GM12865 (cell line): ENCODE data around the gene FAM53B.

Experiments
- DNase-seq: peaks from one replicate; pipeline ENCODE4 v3.0.0; 2010; ENCODE audit warnings: low read depth
- H3K4me3 ChIP-seq: 2 replicates; pipeline ENCODE4 v1.5.1; 2011; ENCODE audit warnings: mild to moderate bottlenecking, low read depth, low read length, control low read depth
- TF ChIP-seq, protein P1 (sequence below): IDR thresholded peaks from 2 replicates; pipeline ENCODE4 v1.5.1; 2011; ENCODE audit warnings: low read length, control low read depth, low read depth, inconsistent platforms; ENCODE audit not compliant: insufficient read depth; ENCODE audit errors: missing control alignments

Gene FAM53B

DNA sequence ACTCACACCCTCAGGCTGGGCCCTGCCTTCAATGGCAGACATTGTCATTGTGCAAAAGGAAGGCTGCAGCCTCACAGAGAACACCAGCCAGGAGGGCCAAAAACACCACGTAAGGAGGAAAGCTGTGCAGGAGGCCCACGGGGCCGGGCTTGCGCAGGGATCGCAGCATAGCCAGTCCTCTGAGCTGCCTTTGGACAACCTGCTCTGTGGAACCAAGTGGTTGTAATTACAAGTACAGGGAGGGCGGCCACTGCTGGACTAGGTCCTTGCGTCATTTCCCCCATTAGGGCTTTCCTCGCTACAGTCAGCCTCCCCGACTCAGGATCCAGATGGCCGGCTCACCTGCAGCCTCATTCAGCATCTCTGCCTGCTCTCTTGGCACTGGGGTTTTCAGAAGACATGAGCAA, 66.9 kb downstream of the FAM53B start:
- TF ChIP-seq, protein P1, sequence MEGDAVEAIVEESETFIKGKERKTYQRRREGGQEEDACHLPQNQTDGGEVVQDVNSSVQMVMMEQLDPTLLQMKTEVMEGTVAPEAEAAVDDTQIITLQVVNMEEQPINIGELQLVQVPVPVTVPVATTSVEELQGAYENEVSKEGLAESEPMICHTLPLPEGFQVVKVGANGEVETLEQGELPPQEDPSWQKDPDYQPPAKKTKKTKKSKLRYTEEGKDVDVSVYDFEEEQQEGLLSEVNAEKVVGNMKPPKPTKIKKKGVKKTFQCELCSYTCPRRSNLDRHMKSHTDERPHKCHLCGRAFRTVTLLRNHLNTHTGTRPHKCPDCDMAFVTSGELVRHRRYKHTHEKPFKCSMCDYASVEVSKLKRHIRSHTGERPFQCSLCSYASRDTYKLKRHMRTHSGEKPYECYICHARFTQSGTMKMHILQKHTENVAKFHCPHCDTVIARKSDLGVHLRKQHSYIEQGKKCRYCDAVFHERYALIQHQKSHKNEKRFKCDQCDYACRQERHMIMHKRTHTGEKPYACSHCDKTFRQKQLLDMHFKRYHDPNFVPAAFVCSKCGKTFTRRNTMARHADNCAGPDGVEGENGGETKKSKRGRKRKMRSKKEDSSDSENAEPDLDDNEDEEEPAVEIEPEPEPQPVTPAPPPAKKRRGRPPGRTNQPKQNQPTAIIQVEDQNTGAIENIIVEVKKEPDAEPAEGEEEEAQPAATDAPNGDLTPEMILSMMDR: no peak
- DNase-seq: no peak
- no peak overlapping the region for H3K4me3 ChIP-seq

DNA sequence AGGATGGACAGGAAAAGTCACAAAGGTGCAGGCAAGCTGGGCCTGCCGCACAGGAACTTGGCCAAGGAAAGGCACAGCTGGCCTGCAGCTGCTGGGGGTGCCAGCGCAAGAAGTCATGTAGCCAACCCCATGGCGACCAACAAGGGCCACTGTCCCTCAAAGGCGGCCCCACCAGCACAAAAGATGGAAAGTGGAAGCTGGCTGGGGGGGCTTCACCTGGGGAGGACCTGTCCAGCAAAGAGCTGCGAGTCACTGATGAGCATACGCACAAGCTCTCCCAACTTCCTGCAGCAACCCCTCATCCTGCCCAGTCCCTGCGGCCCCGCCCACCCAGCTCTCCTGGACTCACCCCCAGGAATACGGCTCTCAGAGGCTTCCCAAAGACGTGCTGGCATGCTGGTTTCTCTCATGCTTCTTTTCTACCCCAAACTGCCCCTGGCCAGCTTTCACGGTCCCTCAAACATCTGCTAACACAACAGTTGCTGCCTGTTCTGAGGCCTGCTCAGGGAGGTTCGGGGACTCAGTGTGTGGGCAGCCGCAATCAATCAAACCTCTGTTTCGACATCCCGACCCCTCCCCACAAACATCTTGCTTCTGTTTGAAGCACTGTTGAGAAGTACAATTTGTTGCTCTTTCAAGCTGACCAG, 67.6 kb downstream of the FAM53B start:
- no peak for DNase-seq
- TF ChIP-seq, protein P1: no peak
- no peak overlapping the region for H3K4me3 ChIP-seq

DNA sequence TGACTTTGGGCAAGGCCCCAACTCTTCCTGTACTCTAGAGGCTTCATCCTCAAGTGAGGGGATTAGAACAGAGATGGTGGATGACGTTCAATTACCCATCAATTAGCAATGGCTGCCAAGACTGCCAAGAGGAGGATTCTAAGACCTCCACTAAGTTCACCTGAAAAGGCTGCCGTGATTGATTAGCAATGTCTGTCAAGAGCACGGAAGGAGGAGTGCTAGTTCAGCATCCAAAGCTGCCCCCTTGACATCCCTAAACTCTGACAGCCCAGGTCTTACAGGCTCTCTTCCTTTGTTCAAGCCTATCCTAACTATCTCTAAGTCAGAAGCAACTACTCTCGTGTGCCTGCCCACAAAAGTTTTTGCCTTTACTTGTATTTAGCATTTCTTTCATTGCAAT, 68.4 kb downstream of the FAM53B start:
- no peak for DNase-seq
- no peak overlapping the region for H3K4me3 ChIP-seq
- TF ChIP-seq, protein P1: no peak

DNA sequence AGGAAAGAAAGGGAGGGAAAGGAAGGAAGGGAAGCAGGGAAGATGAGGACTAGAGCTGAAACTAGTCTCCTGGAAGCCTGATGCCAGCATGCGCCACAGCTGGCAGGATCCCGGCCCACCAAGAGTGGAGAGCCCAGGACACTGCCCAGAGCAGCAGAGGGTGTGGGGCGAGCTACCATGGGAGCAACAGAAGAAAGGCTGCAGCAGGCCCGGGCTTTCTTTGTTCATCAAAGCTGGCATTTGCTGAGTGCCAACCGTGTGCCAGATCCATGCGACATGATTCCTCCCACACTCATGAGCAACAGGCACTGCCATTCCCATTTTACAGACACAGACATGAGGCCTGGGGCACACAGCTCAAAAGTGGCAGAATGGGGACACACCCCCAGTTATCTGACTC, 68.9 kb downstream of the FAM53B start:
- TF ChIP-seq, protein P1: no peak
- H3K4me3 ChIP-seq: no peak overlapping the region
- DNase-seq: no peak

DNA sequence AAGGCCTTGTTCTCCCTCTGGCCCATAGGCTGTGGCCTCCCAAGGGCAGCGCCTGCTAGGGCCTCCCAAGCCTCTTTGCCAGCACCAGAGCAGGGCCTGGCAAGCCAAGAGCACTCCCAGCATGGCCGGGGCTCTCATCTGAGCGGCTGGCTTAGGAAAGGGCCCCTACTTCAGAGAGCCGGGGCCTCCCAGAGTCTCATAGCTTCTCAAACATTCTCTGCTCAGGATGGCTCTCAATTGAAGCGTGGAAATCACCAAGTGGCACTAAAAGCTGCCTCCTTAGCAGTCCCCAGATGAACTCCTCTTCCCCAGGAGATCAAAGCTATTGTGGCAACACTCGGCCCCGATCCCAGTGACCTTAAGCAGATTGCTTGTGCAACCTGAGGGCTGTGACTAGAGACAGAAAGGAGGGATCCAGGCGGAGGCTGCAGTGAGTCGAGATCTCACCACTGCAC, 69.4 kb downstream of the FAM53B start:
- DNase-seq: no peak
- no peak overlapping the region for H3K4me3 ChIP-seq
- TF ChIP-seq, protein P1: no peak

DNA sequence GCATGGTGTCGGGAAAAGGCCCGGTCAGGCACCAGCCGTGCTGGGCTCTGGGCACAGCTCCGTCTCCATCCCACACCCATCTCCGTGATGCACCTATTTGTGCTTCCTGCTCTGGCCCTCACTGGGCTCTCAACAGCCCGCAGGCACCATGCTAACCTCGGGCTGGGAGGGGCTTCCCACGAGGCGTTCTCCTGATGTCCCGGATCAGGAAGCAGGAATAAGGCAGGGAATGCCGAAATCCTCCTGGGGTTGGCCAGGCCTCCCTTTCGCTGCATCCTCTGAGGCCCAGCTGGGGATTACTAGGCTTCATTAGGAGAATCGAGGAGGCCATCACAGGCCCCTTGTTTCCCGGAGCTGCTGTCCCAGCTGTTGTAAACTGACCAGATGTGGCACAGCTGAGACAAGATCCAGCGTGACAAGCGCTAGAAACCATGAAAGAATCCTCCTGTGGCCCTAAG, 72.0 kb downstream of the FAM53B start:
- H3K4me3 ChIP-seq: no peak overlapping the region
- DNase-seq: no peak
- TF ChIP-seq, protein P1: no peak
